ENCODE measurements around the gene F2R. TPM values are rescaled to one million over a fixed set of nuclear protein-coding genes. Genes with fewer than 3 reads are reported as not detected.
A peak's percentile ranks its signal among the peaks of the same experiment; 100 is the strongest.

Gene F2R
- total and polyA plus RNA-seq, 2 of the 4 experiments (the other 2 are of a cell fraction), result 85.7 to 147 TPM

- intact Hi-C loops (cut with micrococcal nuclease), result no loop called here
- ChIA-PET POLR2A (ENCODE audit: unreplicated experiment) (no interaction called here), CTCF (no interaction called here)
- dilution Hi-C loops (cut with HindIII; ENCODE audit: low sequenced_read_pairs, unreplicated experiment), result no loop called here
- Histone ChIP-seq H3K4ac (ENCODE audit: low read depth, low read length) (peak overlapping the region; percentile 25; the same call in 1 of the 2 replicates), H3K23ac (ENCODE audit: low read depth, low read length) (no peak overlapping the region), H2BK20ac (ENCODE audit: low read depth, low read length) (no peak overlapping the region; the same call in 1 of the 2 replicates), H2BK5ac (ENCODE audit: low read depth, low read length, poor library complexity, severe bottlenecking) (peak overlapping the region; percentile 8), H4K8ac (ENCODE audit: low read depth in 2 of 2, low read length in 2 of 2) (peak overlapping the region in 1 of 2 experiments; percentile 17; a peak in 2 of 4 replicates), H4K5ac (ENCODE audit: low read depth, low read length) (no peak overlapping the region), H2AFZ (replicated peaks; ENCODE audit: low read length, poor library complexity) (no peak overlapping the region), H3K14ac (replicated peaks; ENCODE audit: low read depth, low read length) (no peak overlapping the region), H3K4me3 (ENCODE audit: insufficient read depth, low read depth, low read length) (no peak overlapping the region), H4K20me1 (ENCODE audit: insufficient read depth, low read length) (no peaks in the 10 kb centered on the region), H3K27ac (ENCODE audit: insufficient read depth, low read length) (no peak overlapping the region; the same call in 1 of the 2 replicates), H2BK15ac (ENCODE audit: low read depth, low read length) (peak overlapping the region; percentile 45; the same call in 1 of the 3 replicates), H3K4me1 (ENCODE audit: control insufficient read depth, insufficient read depth, low read length) (peaks cover 16% of the 10 kb centered on the region), H2BK120ac (ENCODE audit: low read depth, low read length) (peak overlapping the region; percentile 17), H3K18ac (ENCODE audit: low read depth, low read length) (0 out of 2 replicates have a peak overlapping the region, but pooled peaks have one; percentile 95), H3K9me1 (ENCODE audit: insufficient read depth, low read length) (no peaks in the 10 kb centered on the region), H3K27me3 (ENCODE audit: control insufficient read depth, insufficient read depth, low read length) (no peaks in the 10 kb centered on the region), H3K36me3 (ENCODE audit: control insufficient read depth, insufficient read depth, low read length) (no peaks in the 10 kb centered on the region), H4K91ac (ENCODE audit: insufficient read depth, low read depth, low read length) (peak overlapping the region; percentile 25; the same call in 1 of the 2 replicates), H3K56ac (ENCODE audit: extremely low read depth, insufficient read depth, low read length) (no peak overlapping the region), H3K79me1 (ENCODE audit: low read depth in 1 of 2, low read length in 2 of 2) (no peaks in the 10 kb centered on the region), H2AK5ac (ENCODE audit: low read depth, low read length) (0 out of 2 replicates have a peak overlapping the region, but pooled peaks have one; percentile 14), H3K9me3 (ENCODE audit: control insufficient read depth, insufficient read depth, low read length) (no peaks in the 10 kb centered on the region), H2AK9ac (replicated peaks; ENCODE audit: low read depth, low read length, poor library complexity) (no peak overlapping the region), H3K9ac (ENCODE audit: low read depth, low read length) (no peak overlapping the region), H3K4me2 (ENCODE audit: low read depth, low read length) (peak overlapping the region; percentile 46; the same call in 1 of the 2 replicates)
- peak; percentile 64 for DNase-seq
- no CpG with 5 or more reads among the region's 2 CpGs for WGBS, 2 experiments (ENCODE audit: extremely low coverage in 2 of 2, insufficient read length in 1 of 2)
- ATAC-seq (ENCODE audit: low read depth), result peak; percentile 48
- TF ChIP-seq BHLHE40 (IDR thresholded peaks at IDR 0.05; ENCODE audit: low read depth, low read length), result peak; percentile 18; the same call in 1 of the 2 replicates
- no peak for TF ChIP-seq SMC3 (IDR thresholded peaks at IDR 0.05; ENCODE audit: low read depth, low read length)
- no TSS peak for BruUV-seq (replicated peaks)
- in situ Hi-C loops (cut with MboI; ENCODE audit: low sequenced_read_pairs), result loop anchor here (10.0 kb wide), 1 partner anchor 105 kb away; no protein-coding TSS in a partner anchor
Observed at GRCh38 chr5:76709762-76710161, 6.2 kb upstream of the F2R start.

Measured in IMR-90 (cell line).